Mesendoderm (in vitro differentiated cells): Measurements from ENCODE around the gene GSG1L.

Source experiments
- DNase-seq: peaks from one replicate; pipeline ENCODE4 v3.0.0; 2013
- H2AK5ac ChIP-seq: 2 replicates; pipeline ENCODE4 v1.6.1; 2013; ENCODE audit warnings: low read length, inconsistent platforms
- H2BK120ac ChIP-seq: 2 replicates; pipeline ENCODE4 v1.6.1; 2013; ENCODE audit warnings: low read depth, mild to moderate bottlenecking, low read length, moderate library complexity, mixed read lengths
- H2BK15ac ChIP-seq: replicated peaks from 2 replicates; pipeline ENCODE4 v1.6.1; 2013; ENCODE audit warnings: low read depth, mild to moderate bottlenecking, moderate library complexity
- H2BK5ac ChIP-seq: 2 replicates; pipeline ENCODE4 v1.6.1; 2013; ENCODE audit warnings: low read length, inconsistent platforms
- H3K18ac ChIP-seq: 2 replicates; pipeline ENCODE4 v1.6.1; 2013; ENCODE audit warnings: mild to moderate bottlenecking, low read length, mixed read lengths
- H3K23ac ChIP-seq: one replicate; pipeline ENCODE4 v1.6.1; 2013; ENCODE audit warnings: low read length
- H3K27ac ChIP-seq: 2 replicates; pipeline ENCODE4 v1.5.1; 2013; ENCODE audit warnings: low read depth, mild to moderate bottlenecking, inconsistent platforms, low read length, moderate library complexity
- H3K27me3 ChIP-seq: 2 replicates; pipeline ENCODE4 v1.6.1; 2013; ENCODE audit warnings: low read length, control low read depth, mild to moderate bottlenecking, inconsistent platforms; ENCODE audit not compliant: insufficient read depth, poor library complexity
- H3K36me3 ChIP-seq: 2 replicates; pipeline ENCODE4 v1.6.1; 2013; ENCODE audit warnings: low read length, inconsistent platforms; ENCODE audit not compliant: control insufficient read depth, insufficient read depth
- H3K4ac ChIP-seq: one replicate; pipeline ENCODE4 v1.6.1; 2013; ENCODE audit warnings: low read depth, mild to moderate bottlenecking, low read length, moderate library complexity
- H3K4me1 ChIP-seq: 2 replicates; pipeline ENCODE4 v1.6.1; 2013; ENCODE audit warnings: low read depth, low read length, inconsistent platforms; ENCODE audit not compliant: control insufficient read depth
- H3K4me2 ChIP-seq: 2 replicates; pipeline ENCODE4 v1.6.1; 2013; ENCODE audit warnings: low read length
- H3K4me3 ChIP-seq: 2 replicates; pipeline ENCODE4 v1.5.1; 2013; ENCODE audit warnings: mild to moderate bottlenecking, low read length
- H3K56ac ChIP-seq: one replicate; pipeline ENCODE4 v1.6.1; 2013; ENCODE audit warnings: low read length
- H3K79me1 ChIP-seq: 2 replicates; pipeline ENCODE4 v1.6.1; 2013; ENCODE audit warnings: low read length, inconsistent platforms
- H3K79me2 ChIP-seq: 2 replicates; pipeline ENCODE4 v1.6.1; 2013; ENCODE audit warnings: mild to moderate bottlenecking, low read length; ENCODE audit not compliant: control insufficient read depth, insufficient read depth
- H3K9ac ChIP-seq: 2 replicates; pipeline ENCODE4 v1.6.1; 2013; ENCODE audit warnings: low read length, inconsistent platforms
- H4K5ac ChIP-seq: one replicate; pipeline ENCODE4 v1.6.1; 2013; ENCODE audit warnings: low read length
- H4K8ac ChIP-seq: one replicate; pipeline ENCODE4 v1.6.1; 2013; ENCODE audit warnings: low read depth, mild to moderate bottlenecking, control low read depth, low read length, moderate library complexity
- whole genome bisulfite sequencing: extraction: QIAGEN DNeasy Blood & Tissue Kit; methylation state at CpG from one replicate; pipeline ENCODE4 v1.1.7; 2013; ENCODE audit warnings: low lambda C conversion rate, missing lambda C conversion rate; ENCODE audit not compliant: insufficient coverage; ENCODE audit errors: extremely low coverage; 5-methylcytosine and 5-hydroxymethylcytosine counted together

The GSG1L gene

GRCh38 chr16:27862953-27863352, 200.6 kb downstream of the GSG1L start:
- Histone ChIP-seq H3K18ac (no peak overlapping the region), H3K79me2 (no peaks in the 10 kb centered on the region), H2BK15ac (no peak overlapping the region), H2BK5ac (no peak overlapping the region), H3K4me2 (no peak overlapping the region), H3K23ac (no peak overlapping the region), H3K36me3 (no peaks in the 10 kb centered on the region), H2AK5ac (no peak overlapping the region), H3K9ac (no peak overlapping the region), H3K4me1 (no peaks in the 10 kb centered on the region), H4K8ac (no peak overlapping the region), H3K79me1 (no peaks in the 10 kb centered on the region), H2BK120ac (no peak overlapping the region), H3K27me3 (no peaks in the 10 kb centered on the region), H3K56ac (no peak overlapping the region), H4K5ac (no peak overlapping the region), H3K4me3 (no peak overlapping the region), H3K27ac (no peak overlapping the region), H3K4ac (no peak overlapping the region)
- no CpG with 5 or more reads among the region's 1 CpG for WGBS
- DNase-seq = no peak

GRCh38 chr16:27860091-27860490, 203.4 kb downstream of the GSG1L start:
- H3K36me3 ChIP-seq = no peaks in the 10 kb centered on the region
- H3K4me3 ChIP-seq = no peak overlapping the region
- H3K23ac ChIP-seq = no peak overlapping the region
- H3K18ac ChIP-seq = no peak overlapping the region
- H3K9ac ChIP-seq = no peak overlapping the region
- H2BK120ac ChIP-seq = no peak overlapping the region
- no peak overlapping the region for H3K56ac ChIP-seq
- no CpG with 5 or more reads among the region's 7 CpGs for WGBS
- H3K27me3 ChIP-seq = no peaks in the 10 kb centered on the region
- H4K8ac ChIP-seq = no peak overlapping the region
- no peak for DNase-seq
- no peak overlapping the region for H2AK5ac ChIP-seq
- no peak overlapping the region for H3K27ac ChIP-seq
- H3K4ac ChIP-seq = no peak overlapping the region
- H3K79me2 ChIP-seq = no peaks in the 10 kb centered on the region
- no peak overlapping the region for H2BK5ac ChIP-seq
- no peak overlapping the region for H3K4me2 ChIP-seq
- no peaks in the 10 kb centered on the region for H3K79me1 ChIP-seq
- no peak overlapping the region for H4K5ac ChIP-seq
- no peaks in the 10 kb centered on the region for H3K4me1 ChIP-seq
- H2BK15ac ChIP-seq = no peak overlapping the region

- H3K4me2 ChIP-seq = no peak overlapping the region
- H2BK5ac ChIP-seq = no peak overlapping the region
- no peaks in the 10 kb centered on the region for H3K79me1 ChIP-seq
- H4K5ac ChIP-seq = no peak overlapping the region
- H3K56ac ChIP-seq = no peak overlapping the region
- no peak overlapping the region for H3K23ac ChIP-seq
- H4K8ac ChIP-seq = no peak overlapping the region
- H2AK5ac ChIP-seq = no peak overlapping the region
- WGBS = no CpG with 5 or more reads among the region's 8 CpGs
- H3K79me2 ChIP-seq = no peaks in the 10 kb centered on the region
- no peak overlapping the region for H2BK15ac ChIP-seq
- no peak overlapping the region for H3K9ac ChIP-seq
- no peak overlapping the region for H3K4ac ChIP-seq
- no peak overlapping the region for H3K27ac ChIP-seq
- no peak overlapping the region for H3K18ac ChIP-seq
- H3K4me3 ChIP-seq = no peak overlapping the region
- H2BK120ac ChIP-seq = no peak overlapping the region
- H3K4me1 ChIP-seq = no peaks in the 10 kb centered on the region
- peak; percentile 62 for DNase-seq
- no peaks in the 10 kb centered on the region for H3K27me3 ChIP-seq
- no peaks in the 10 kb centered on the region for H3K36me3 ChIP-seq
These were observed 204.5 kb downstream of the GSG1L start for GRCh38 chr16:27859020-27859419.

- Histone ChIP-seq H3K36me3 (no peaks in the 10 kb centered on the region), H3K79me1 (no peaks in the 10 kb centered on the region), H3K27me3 (no peaks in the 10 kb centered on the region), H3K56ac (no peak overlapping the region), H2AK5ac (no peak overlapping the region), H2BK120ac (no peak overlapping the region), H3K79me2 (no peaks in the 10 kb centered on the region), H2BK5ac (no peak overlapping the region), H2BK15ac (no peak overlapping the region), H3K27ac (no peak overlapping the region), H3K18ac (no peak overlapping the region), H3K4me2 (no peak overlapping the region), H4K5ac (no peak overlapping the region), H4K8ac (no peak overlapping the region), H3K9ac (no peak overlapping the region), H3K23ac (no peak overlapping the region), H3K4me1 (no peaks in the 10 kb centered on the region), H3K4ac (no peak overlapping the region), H3K4me3 (no peak overlapping the region)
- DNase-seq = no peak
- no CpG with 5 or more reads among the region's 3 CpGs for WGBS
These were observed 209.9 kb downstream of the GSG1L start for GRCh38 chr16:27853651-27854050.

- Histone ChIP-seq H2BK120ac (no peak overlapping the region), H3K9ac (no peak overlapping the region), H3K27ac (no peak overlapping the region), H4K5ac (no peak overlapping the region), H3K36me3 (no peaks in the 10 kb centered on the region), H3K79me1 (no peaks in the 10 kb centered on the region), H3K56ac (no peak overlapping the region), H3K4me1 (no peaks in the 10 kb centered on the region), H2AK5ac (no peak overlapping the region), H4K8ac (no peak overlapping the region), H3K27me3 (no peaks in the 10 kb centered on the region), H3K79me2 (no peaks in the 10 kb centered on the region), H3K4me2 (no peak overlapping the region), H2BK5ac (no peak overlapping the region), H2BK15ac (no peak overlapping the region), H3K18ac (no peak overlapping the region), H3K4me3 (no peak overlapping the region), H3K23ac (no peak overlapping the region), H3K4ac (no peak overlapping the region)
- no peak for DNase-seq
- no CpG with 5 or more reads among the region's 9 CpGs for WGBS
These were observed 210.4 kb downstream of the GSG1L start for GRCh38 chr16:27853101-27853500.

GRCh38 chr16:27852681-27853080, 210.8 kb downstream of the GSG1L start:
- WGBS = no CpG with 5 or more reads among the region's 13 CpGs

More at GRCh38 chr16:27852681-27853080, 210.8 kb downstream of the GSG1L start:
- DNase-seq = no peak
- no peaks in the 10 kb centered on the region for H3K36me3 ChIP-seq
- no peak overlapping the region for H4K8ac ChIP-seq
- H3K18ac ChIP-seq = no peak overlapping the region
- H2BK120ac ChIP-seq = no peak overlapping the region
- H3K9ac ChIP-seq = no peak overlapping the region
- H2AK5ac ChIP-seq = no peak overlapping the region
- H3K56ac ChIP-seq = no peak overlapping the region
- H3K4me2 ChIP-seq = no peak overlapping the region
- no peaks in the 10 kb centered on the region for H3K4me1 ChIP-seq
- H2BK5ac ChIP-seq = no peak overlapping the region
- H3K23ac ChIP-seq = no peak overlapping the region
- H3K27me3 ChIP-seq = no peaks in the 10 kb centered on the region
- no peak overlapping the region for H2BK15ac ChIP-seq
- H3K79me2 ChIP-seq = no peaks in the 10 kb centered on the region
- H3K4me3 ChIP-seq = no peak overlapping the region
- no peak overlapping the region for H4K5ac ChIP-seq
- no peak overlapping the region for H3K27ac ChIP-seq
- H3K79me1 ChIP-seq = no peaks in the 10 kb centered on the region
- no peak overlapping the region for H3K4ac ChIP-seq
